ENCODE measurements around the gene MRGPRF.

MRGPRF gene

GRCh38 chr11:68954836-68955606 lies 58.0 kb downstream of the MRGPRF start:
- DNase-seq, result peak in 1 of 10 donors; percentile 46
- intact Hi-C loops (cut with DNase I), result no loop called here
